Epithelial cell of proximal tubule (primary cell): ENCODE results near the gene NCAPD3. TPM values are rescaled to one million over a fixed set of nuclear protein-coding genes. Genes with fewer than 3 reads are reported as not detected.

Experiments used
- DNase-seq: peaks from one replicate; pipeline ENCODE4 v3.0.0-alpha.2; 2011; ENCODE audit warnings: low read depth
- H3K4me3 ChIP-seq: 2 replicates; pipeline ENCODE4 v1.5.1; 2011; ENCODE audit warnings: low read depth, mild to moderate bottlenecking, low read length
- CTCF ChIP-seq: conservative IDR thresholded peaks from 2 replicates; pipeline ENCODE4 v1.5.1; 2012; ENCODE audit warnings: low read depth, mild to moderate bottlenecking, low read length
- total RNA-seq: library from RNA; depleted of rRNA; stranded (reverse); fragments of >200 nt; gene quantifications from 2 replicates; pipeline ENCODE4 v1.2.3, GENCODE V29; 2015

The NCAPD3 gene
- total RNA-seq, 1 donor from 2014 or later, result 16.2 TPM

DNA sequence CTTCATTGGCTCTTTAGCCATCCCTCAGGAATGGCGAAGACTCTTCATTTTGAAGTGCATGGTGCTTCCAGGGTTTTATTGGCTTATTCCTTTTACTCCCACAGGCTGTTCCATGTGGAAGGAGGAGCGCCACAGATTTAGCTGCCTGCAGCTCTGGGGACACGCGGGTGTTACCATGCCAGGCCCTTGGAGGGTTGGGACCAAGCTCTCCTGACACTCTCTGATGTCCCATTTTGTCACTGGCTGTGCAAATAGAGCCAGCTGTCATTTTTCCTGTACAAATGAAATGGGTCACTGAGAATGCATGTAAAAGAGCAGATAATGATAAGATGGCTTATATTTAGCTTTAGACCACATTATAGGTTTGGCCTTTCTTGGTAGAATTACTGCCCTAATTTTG, 20.1 kb upstream of the NCAPD3 start:
- no peak for DNase-seq
- H3K4me3 ChIP-seq, result no peak overlapping the region
- TF ChIP-seq CTCF, result no peak

DNA sequence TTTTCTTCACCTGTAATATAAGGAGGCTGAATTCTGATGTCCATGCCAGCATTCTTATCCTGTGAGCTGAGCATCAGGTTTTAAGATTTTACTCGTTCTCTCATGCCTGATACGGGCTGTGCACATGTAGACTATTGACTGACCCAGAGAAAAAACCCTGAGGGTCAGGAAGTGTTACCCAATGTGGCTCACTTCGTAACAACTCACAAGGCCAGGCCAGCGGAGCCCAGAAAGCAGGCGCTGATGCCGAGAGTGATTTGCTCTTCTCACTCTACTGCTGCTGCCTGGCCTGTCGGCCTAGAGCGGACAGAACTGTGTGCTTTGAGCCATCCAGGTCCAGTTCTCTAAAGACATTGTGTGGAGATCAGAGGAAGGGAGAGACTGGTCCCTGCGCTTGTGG, 18.6 kb upstream of the NCAPD3 start:
- TF ChIP-seq CTCF, result no peak
- no peak for DNase-seq
- H3K4me3 ChIP-seq, result no peak overlapping the region

GRCh38 chr11:134240592-134240991, 16.8 kb upstream of the NCAPD3 start:
- DNase-seq, result no peak
- TF ChIP-seq CTCF, result no peak
- H3K4me3 ChIP-seq, result no peak overlapping the region

DNA sequence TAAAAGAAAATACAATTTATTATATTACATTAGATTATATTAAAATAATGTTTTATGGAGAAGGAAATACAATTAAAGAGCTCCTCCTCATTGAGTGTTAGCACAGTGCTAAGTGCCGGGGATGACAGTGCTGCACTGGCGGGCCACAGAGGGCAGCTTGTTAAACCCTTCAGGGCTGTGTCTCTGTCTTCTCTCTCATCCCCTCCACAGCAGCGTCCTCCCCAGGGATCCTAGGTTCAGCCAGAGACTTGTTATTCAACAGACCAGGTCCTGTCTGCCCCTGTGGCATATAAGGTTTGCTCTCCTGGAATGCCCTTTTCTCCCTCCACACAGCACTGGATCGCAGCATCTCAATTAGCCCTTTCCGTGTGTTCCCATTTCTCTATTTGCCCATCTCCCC, 15.2 kb upstream of the NCAPD3 start:
- DNase-seq, result no peak
- no peak overlapping the region for H3K4me3 ChIP-seq
- no peak for TF ChIP-seq CTCF

GRCh38 chr11:134237557-134237922, 13.8 kb upstream of the NCAPD3 start:
- no peak overlapping the region for H3K4me3 ChIP-seq
- DNase-seq, result no peak
- TF ChIP-seq CTCF, result no peak

DNA sequence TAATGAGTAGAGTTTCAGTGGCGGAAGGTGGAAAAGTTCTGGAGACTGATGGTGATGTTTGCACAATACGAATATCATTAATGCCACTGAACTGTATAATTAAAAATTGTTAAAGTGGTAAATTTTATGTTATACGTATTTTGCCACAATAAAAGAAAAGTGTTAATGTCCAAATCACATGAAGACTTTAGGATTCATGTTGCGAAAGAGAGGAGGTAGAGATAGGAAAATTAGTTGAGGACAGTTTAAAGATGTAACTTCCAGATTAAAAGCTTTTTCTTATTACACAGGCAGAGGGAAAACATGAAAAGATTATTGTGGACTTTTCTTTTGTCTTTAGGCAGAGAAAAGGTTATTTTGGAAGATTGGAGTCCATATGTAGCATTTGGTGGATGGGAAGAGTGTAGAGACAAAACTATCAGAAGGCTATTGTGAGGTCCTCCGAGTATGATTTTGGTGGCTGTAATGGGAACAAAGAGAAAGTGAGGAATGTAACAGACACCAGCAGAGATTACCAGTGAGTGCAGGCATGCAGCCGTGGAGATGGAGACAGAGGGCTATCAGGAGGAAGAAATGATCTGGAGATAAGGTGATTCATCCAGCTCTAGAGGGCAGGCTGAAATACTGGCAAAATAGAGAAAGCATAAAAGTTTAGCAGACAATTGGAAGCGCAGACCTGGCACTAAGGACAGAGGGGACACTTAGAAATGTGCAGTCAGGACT, 13.2 kb upstream of the NCAPD3 start:
- H3K4me3 ChIP-seq, result no peak overlapping the region
- no peak for TF ChIP-seq CTCF
- DNase-seq, result no peak

GRCh38 chr11:134235399-134235798, 11.6 kb upstream of the NCAPD3 start:
- no peak for DNase-seq
- no peak for TF ChIP-seq CTCF
- no peak overlapping the region for H3K4me3 ChIP-seq
